ENCODE results near the gene SPAG16.
"Not testable (repeated sequence)": the region's sequence is repeated elsewhere in the genome, so short reads cannot be mapped to it uniquely, and the experiment has no call there.

Gene SPAG16

DNA sequence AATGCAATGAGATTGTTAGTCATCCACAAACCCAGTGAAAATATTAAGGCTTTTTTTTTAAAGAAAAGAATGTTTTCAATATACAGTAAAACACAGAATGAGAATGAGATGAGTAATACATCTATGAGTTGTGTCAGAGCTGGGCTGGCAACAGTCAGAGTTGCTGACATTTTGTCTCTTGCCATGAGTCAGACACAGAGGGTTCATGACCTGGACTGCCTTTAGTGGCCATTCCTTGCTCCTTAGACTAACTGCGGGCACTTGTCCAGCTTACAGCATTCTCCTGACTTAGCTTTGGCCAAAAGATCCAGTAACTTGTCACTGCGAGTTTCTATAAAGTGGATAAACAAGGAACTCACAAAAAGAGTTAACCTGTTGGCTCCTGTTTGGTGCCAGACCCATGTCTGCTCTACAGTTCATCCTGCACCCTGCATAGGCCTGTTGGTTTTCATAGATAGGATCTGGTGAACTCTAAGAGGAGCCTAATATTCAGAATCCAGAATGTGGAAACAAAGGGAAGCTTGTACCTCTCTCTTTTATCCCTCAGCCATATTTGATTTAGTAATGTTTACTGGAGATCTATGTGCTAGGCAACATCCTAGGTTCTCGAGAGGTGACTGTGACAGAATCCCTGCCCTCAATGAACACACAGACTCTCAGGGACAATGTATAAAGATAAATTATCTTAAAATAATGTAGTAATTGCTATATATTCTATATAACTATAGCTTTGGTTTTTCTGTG lies 735.1 kb downstream of the SPAG16 start:
- no peak for DNase-seq

DNA sequence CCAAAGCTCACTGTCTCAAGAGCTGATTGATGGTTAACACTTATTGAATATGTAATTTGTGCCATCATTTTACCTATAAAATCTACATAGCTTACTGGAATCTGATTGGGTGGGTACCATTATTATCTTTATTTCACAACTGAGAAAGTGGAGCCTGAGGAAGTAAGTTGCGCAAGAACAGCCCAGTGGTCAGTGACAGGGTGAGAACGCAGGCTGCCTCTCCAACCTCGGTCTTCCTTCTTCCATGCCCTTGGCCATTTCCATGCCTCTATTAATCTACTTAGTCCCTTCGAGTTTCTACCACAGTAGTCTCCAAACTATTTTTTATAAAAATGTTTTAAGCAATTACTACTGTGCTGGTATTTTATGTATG lies 735.7 kb downstream of the SPAG16 start:
- DNase-seq: no peak

DNA sequence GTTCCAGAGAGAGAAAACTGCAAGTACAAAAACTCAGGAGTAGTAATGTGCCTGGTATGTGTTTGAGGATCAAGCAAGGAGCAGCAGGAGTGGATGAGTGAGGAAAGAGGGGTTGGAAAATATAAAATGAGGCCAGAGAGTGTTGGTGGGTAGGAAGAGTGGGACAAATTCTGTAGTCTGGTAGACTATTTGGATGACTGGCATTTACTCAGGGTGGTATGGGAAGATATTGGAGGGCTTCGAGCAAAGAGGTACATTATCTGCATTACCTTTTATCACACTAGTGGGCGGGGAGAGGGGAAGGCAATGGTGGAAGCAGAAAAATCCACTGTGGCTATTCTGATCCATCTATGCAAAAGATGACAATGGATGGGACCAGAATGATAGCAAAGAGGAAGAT lies 744.9 kb downstream of the SPAG16 start:
- no peak for DNase-seq

DNA sequence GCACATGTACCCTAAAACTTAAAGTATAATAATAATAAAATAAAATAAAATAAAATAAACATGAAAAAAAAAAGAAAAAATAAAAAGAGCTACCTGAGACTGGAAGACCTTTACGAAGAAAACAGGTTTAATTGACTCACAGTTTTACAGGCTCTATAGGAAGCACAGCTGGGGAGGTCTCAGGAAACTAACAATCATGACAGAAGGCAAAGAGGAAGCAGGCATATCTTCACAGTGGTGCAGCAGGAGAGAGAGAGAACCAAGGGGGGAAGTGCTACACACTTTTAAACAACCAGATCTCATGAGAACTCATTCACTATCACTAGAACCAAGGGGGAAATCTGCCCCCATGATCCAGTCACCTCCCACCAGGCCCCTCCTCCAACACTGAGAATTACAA lies 747.3 kb downstream of the SPAG16 start:
- DNase-seq: no peak

DNA sequence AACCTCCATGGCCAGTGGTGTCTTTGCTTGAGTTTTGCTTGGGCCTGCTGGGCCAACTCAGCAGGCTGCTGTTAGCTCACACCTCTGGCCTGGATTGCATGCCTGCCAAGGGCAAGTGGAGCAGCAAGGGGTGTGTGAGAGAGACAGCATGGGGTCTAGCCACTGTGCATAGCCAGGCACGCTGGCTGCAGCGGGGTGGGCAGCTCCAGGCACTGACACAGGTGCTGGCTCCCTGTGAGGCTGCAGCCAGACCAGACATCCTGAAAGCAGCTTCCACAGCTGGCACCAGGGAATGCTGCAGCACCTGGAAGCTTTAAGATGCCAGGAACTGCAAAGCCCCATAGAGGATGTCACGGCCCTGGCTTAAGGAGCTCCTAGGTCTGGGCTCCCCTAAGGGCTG lies 750.2 kb downstream of the SPAG16 start:
- DNase-seq: no peak

DNA sequence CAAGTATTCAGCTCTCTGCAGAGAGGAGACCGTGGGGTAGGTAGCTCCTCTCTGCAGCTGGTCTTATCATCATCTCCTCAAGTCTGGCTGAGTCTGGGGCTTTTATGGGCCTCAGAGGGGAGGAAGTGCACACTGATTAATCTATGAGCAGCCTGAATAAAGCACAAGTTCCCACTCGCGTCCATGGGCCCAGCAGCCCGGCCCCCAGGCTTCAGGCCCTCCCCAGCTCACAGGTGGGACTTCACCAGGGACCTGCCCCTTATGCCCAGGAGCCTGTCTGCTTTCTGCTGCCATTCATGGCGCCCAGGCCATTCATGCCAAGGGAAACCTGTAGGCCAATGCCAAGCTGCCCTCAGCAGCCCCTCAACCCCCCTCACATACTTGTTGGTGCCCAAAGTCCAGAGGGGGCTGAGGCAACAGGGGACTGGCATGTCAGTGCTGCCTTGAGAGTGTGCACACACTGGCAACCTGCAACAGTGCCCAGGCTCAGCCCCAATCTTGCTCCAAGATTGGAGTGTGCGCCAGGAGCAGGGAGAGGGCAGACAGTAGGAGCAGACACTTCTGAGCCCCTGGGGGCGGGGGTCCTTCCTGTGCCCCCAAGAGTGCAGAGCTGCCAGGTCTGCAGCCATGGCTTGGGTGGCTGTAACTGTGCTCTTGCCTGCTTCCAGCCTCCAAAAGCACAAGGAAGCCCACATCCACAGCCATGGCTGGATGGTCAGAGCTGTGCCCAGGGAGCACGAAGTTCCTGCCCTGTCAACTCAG lies 751.0 kb downstream of the SPAG16 start:
- DNase-seq: no peak

DNA sequence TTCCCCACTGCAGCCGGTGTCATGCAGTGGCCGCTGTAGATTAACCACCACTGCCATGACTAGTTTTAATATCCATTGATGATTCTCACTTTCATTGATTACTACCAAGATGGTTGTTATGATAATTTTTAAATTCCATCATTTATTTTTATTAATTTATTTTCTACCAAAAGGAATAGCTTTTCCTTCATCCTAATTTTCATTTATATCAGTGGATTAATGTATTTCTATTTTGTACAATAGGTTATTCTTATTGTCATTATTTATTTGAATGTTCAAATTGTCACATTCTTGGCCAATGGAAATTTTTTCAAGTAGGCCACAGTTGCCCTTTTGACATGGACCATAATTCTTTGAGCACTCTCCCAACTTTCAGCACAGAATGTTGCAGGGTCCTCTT lies 751.7 kb downstream of the SPAG16 start:
- no peak for DNase-seq

DNA sequence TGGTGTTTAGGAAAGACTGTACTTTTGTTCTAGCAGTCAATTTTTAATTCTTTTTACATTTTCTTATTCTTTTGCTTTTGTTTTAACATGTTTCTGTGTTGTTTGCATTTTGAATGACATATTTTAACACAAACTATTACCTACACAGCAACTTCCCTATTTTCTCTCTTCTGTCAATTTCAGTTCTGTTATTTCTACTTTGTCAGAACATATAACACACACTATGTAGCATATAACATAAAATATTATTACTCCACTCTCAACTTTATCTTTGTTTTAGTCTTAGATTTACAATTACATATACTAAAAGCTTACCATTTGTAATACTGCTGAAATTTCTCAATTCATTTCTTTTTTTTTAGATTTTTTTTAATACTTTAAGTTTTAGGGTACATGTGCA lies 753.9 kb downstream of the SPAG16 start:
- no peak for DNase-seq

DNA sequence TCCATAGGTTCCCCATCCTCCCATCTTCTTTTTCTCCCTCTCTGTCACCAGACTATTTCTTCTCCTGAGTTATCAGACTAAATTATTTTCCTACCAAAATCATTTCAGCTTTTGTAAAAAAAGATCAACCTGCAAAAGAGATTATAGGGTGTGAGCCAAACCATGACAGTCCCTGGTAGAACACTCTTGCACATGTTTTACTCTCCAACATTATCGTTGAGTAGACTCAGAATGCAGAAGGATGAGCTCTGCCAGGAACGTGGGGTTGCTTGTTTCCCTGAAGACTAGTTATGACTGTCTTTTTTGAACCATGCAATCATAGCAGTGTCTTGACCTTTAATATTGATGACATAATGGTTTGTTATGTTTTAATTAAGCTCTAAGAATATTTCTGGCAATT lies 766.5 kb downstream of the SPAG16 start:
- DNase-seq: no peak

DNA sequence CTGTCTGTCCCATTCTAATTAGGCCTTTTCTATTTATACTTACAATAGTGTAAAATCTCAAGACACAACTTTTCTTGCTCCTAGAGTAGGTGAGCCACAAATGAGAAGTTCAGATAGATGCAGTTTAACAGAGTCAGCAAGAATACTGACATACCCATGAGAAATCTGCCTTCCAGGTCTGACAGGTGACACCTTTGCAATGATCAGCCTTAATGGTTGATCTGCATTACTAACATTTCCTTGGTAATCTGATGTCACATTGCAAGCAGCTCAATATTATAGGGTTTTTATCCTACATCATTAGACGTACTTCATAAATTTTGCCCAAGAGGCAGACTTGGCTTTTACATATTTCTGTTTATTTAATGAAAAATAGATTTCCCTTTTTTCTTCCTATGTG lies 767.3 kb downstream of the SPAG16 start:
- no peak for DNase-seq

DNA sequence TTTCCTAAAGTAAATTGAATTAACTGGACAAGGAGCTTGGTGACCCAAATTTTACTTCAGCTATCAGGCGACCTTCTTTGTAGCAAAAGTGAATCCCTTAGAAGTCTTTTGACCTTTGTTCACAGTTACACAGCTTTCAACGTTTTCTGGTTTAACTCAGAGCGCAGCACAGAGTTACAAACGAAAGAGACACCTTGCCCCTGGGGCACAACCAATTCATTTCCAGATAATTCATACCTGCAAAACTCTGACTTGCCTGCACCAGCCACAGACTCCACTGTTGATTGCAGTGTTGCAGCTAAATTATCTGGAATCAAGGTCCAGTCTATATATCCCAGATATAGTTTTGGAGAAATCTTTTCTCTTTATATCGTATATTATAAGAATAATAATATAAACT lies 768.0 kb downstream of the SPAG16 start:
- DNase-seq: no peak

DNA sequence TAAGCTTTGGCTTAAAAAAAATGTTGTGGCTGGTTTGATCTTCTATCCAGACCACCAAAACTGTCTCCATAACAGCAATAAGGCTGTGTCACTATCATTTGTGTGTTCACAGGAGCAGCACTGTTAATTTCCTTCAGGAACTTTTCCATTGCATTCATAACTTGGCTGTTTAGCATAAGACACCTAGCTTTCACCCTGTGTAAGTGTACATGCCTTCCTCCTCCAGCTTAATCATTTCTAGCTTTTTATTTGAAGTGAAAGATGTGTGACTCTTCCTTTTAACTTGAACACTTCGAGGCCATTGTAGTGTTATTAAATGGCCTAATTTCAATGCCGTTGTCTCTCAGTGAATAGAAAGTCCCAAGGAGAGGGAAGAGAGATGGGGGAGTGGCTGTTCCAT lies 773.7 kb downstream of the SPAG16 start:
- DNase-seq: no peak

DNA sequence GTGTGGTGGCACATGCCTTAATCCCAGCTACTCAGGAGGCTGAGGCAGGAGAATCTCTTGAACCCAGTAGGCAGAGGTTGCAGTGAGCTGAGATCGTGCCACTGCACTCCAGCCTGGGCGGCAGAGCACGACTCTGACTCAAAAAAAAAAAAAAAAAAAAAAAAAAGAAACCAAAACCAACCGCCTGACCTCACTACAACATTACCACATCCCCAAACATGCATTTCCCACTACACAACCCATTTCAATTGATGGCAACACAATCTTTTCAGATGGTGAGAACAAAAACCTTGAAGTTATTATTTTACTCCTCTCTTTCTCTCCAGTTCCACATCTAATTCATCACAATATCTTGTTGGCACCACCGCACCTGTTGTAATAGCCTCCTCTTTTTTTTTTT lies 778.0 kb downstream of the SPAG16 start:
- DNase-seq: not testable (repeated sequence)

DNA sequence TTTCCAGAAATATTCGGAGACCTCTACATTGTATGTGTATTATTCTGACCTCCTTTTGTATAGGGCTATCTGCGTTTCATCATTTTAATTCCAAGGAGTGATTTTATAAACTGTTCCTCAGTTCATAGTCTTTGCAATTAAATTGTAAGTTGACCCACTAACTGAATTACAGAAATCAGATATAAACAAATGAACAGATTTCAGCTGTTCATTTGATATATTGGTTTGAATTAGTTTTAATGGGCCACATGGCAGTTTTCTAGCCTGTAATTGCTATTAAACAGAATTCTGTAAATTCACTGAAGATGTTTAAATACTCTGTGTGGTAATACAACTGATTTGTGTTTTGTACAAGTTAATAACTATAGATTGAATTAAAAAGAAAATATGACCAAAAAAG lies 780.2 kb downstream of the SPAG16 start:
- no peak for DNase-seq

DNA sequence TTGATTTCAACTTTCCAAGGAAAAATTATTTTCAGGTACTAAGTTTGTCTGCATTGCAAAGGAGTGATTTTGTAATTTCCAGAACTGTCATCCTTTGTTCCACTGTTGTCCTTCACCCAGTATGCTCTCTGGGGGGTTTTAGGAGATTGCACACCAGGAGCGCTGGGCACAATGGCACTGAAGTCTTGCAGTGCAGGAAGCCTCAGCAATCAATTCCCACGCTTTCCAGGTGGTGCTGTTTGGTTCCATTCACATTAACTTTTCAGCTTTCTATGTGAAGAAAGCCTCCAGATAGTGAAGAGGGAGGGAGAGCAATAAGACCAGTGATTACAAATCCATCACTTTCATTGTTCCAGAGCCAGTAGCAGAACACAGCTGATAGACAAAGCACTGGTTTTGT lies 782.6 kb downstream of the SPAG16 start:
- no peak for DNase-seq

DNA sequence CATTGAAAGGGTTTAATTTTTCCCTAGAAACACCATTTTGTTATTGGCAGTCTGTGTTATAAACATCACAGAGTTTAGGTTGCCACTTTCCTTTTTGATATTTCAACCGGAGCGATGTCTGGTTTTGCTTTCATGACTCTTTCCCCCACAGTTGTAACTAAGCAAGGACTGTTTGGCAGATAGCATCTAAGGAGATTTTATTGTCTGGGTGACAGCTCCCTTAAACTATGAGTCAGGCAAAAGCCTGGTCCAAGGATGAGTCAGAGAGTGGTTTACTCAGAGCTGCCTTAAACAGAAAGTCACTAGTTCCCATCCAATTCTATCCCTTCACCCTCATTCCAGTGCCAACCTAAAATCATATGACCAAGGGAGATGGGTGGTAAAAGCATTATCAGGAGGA lies 785.0 kb downstream of the SPAG16 start:
- DNase-seq: no peak

DNA sequence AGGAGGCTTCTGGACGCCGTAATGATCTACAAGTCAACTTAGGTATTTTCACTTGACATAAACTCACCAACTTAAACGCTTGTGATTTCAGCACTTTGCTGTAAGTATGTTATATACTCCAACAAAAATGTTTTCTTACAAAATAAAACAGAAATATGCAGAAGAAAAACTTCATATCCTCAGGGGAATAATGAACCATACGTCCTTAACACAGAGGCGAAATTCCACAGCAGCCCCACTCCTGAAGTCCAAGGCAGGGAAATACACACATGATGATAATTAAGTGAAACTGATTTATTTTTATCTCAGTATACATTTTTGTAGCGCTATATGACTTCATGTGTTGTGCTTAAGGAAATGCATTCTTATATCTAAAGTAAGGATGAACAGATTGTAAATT lies 791.2 kb downstream of the SPAG16 start:
- no peak for DNase-seq

DNA sequence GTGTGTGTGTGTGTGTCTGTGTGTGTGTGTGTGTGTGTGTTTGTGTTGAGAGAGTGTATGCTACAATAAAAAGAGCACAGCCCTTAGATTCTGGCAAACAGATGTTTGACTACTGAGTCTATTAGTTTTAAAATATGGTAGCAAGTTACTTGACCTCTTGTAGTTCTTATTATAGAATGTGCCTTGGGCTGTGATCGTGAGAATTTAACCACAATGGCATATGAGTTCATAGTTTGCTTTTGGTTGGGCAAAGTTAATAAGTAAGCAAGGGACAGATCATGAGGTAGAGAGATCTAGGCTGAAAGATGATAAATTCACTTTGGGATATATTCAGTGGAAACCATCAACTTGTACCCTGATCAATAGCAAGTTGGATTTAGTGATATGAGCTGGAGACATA lies 792.3 kb downstream of the SPAG16 start:
- no peak for DNase-seq

DNA sequence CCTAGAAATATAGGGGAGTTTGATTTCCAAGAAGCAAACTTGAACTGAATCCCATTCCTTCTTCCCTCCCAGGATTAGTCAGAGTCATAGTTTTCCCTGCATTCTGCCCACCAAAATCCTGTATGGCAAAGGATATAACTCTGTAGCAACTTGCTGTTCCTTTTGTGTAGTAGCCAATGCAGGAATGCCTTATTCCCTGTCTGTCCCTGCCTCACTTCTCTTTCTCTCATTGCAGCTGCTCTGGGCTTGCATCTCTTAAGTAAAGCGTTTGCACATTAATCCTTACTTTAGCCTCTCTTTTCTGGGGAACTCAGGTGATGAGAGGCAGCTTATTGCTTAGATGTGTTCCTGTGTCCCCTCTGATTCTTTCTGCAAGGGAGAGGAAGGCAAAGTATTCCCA lies 793.5 kb downstream of the SPAG16 start:
- DNase-seq: no peak

DNA sequence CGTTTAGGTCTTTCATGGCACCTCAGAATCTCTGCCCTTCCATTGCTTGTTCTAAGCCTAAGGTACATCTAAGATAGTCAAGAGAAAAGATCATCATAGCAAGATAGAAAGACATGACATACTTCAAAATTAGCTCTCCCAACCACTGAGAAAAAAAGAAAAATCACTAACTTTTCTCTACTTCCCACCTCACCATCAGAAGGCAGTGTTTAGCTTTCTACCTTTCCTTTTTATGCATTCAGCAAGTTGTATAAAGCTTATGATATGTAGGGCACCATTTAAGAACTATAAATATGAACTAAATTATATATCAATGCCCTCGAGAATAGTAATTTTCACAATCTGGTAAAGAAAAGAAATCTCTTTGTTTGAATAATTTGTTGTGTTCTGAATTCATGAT lies 794.8 kb downstream of the SPAG16 start:
- DNase-seq: no peak

DNA sequence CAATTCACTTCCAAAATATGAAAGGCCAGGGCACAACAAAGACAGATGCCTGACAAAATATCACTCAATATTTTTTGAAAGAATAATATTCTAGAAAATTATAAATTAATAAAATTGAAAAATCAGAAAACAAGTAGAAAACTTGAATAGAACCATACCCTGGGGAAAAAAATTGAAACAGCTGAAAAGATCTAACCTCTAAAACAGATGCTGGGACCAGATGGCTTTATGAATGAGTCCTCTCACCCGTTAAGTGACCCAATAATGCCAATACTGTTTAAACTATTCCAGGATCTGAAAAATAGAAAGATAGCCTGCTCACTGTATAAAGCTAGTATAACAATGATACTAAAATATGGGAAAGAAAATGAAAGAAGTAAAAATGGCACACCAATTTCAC lies 804.3 kb downstream of the SPAG16 start:
- no peak for DNase-seq

DNA sequence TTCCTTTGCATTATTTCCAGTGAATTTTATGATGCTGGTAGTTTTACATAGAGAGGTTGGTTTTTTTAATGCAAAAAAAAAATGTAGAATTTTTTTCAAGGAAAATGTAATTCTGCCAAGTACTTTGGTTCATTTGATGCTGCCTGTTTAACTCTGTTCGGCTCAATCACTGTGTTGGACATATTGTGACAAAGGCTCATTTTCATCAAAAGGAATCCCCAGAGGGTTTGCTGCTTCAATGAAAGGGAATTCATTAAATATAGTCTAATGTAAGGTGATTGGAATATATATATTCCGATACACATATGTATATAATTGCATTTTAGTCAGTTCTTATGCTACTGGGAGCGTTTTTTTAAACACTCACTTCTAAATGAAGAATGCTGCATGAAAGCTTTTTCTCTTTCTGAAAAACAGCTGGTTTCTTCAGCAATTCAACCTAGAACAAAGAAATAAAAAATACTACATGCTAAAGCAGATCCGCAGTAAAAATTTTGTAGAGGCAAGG lies 812.0 kb downstream of the SPAG16 start:
- DNase-seq: no peak

DNA sequence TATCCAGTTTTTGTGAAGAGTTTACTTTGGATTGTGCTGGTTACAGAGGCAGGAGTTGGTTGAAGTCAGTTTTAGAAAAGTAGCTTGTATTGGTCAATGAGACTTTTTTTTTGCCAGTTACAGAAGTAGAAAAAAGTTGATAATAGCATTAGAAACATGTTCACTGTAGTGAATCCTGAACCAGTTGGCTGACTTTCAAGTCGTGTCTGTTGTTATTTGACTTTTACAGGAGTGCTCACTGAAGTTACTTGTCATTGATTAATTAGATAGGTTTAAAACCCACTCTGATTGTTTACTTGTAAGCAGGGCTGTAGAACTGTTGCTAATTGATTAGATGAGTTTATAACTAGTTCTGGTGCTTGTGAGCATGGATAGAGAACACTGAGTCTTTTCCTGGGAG lies 814.5 kb downstream of the SPAG16 start:
- no peak for DNase-seq

DNA sequence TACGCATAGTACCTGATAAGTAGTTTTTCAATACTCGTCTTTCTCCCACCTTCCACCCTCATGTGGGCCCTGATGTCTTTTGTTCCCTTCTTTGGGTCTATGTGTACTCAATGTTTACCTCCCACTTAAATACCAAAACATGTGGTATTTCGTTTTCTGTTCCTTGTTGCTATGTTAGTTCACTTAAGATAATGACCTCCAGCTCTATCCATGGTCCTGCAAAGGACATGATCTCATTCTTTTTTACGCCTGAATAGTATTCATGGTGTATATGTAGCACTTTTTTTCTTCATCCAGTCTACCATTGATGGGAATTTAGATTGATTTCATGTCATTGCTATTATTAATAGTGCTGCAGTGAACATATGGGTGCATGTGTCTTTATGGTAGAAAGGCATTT lies 816.2 kb downstream of the SPAG16 start:
- no peak for DNase-seq

All from GF-D8 (cell line).